ENCODE data around the gene THBS3. TPM values are rescaled to one million over a fixed set of nuclear protein-coding genes. Genes with fewer than 3 reads are reported as not detected.

The THBS3 gene
- total RNA-seq, 2 experiments from 2014 or later, result 11.1 to 28.7 TPM

DNA sequence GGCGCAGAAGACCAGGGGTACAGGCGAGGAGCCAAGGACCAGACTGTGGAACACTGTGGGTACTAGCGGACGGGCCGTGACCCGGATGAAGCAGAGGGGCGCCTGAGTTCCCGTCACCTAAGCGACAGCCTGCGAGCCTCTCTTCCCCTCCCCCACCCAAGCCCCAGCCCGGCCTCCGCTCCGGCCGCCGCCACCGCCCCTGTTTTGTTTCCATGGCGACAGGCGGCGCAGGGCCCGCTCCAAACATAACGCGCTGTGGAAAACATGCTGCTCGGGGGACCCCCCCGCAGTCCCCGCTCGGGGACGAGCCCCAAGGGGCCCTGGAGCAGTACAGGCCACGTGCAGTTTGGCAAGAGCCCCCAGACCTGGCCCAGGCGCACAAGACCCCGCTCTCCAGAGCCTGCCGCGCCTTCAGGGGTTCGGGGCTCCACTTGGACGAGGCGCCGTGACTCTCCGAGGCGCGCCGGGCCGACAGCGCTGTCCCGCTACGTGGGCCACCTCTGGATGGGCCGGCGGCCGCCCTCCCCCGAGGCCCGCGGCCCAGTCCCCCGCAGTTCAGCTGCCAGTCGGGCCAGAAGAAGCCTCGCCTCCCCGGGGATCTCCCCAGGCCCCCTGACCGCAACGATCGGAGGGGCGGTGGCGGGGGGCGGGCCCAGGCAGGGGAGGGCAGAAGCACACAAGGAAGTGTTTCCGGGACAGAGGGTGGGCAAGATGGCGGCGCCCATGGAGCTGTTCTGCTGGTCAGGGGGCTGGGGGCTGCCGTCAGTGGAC lies 1.0 kb upstream of the THBS3 start, which contains the start of gene MTX1:
Gene MTX1 (plus strand): TSS at position 155 of the 771 bp plus-strand sequence. CDS start 110 bp downstream, at position 265.
- TF ChIP-seq, protein P1, sequence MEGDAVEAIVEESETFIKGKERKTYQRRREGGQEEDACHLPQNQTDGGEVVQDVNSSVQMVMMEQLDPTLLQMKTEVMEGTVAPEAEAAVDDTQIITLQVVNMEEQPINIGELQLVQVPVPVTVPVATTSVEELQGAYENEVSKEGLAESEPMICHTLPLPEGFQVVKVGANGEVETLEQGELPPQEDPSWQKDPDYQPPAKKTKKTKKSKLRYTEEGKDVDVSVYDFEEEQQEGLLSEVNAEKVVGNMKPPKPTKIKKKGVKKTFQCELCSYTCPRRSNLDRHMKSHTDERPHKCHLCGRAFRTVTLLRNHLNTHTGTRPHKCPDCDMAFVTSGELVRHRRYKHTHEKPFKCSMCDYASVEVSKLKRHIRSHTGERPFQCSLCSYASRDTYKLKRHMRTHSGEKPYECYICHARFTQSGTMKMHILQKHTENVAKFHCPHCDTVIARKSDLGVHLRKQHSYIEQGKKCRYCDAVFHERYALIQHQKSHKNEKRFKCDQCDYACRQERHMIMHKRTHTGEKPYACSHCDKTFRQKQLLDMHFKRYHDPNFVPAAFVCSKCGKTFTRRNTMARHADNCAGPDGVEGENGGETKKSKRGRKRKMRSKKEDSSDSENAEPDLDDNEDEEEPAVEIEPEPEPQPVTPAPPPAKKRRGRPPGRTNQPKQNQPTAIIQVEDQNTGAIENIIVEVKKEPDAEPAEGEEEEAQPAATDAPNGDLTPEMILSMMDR (conservative IDR thresholded peaks at IDR 0.05; ENCODE audit: low read length), result no peak
- TF ChIP-seq EZH2phosphoT487 (IDR thresholded peaks at IDR 0.05; ENCODE audit: borderline replicate concordance, low read depth, low read length), result no peak
- intact Hi-C loops (cut with micrococcal nuclease; ENCODE audit: unreplicated experiment), result loop anchor here (5.0 kb wide), 2 partner anchors 54 to 99 kb away; partner anchors contain the start of genes FDPS and SCAMP3
- ChIA-PET POLR2A (interaction anchor here (0.6 to 1.1 kb wide), 3 partner anchors 10 to 67 kb away, joined by 8 to 9 read pairs (median 9); no protein-coding TSS in a partner anchor), CTCF (ENCODE audit: unreplicated experiment) (interaction anchor here (0.6 to 2.2 kb wide), 2 partner anchors 16 to 20 kb away, joined by 5 to 9 read pairs; no protein-coding TSS in a partner anchor)
- Histone ChIP-seq H3K9me2 (ENCODE audit: insufficient read depth, low read length) (no peaks in the 10 kb centered on the region), H3K36me3 (ENCODE audit: insufficient read depth, low read length) (no peaks in the 10 kb centered on the region), H3K4me3 (ENCODE audit: low read depth, low read length, poor library complexity, severe bottlenecking) (peak within 1 kb of the TSS; percentile 90), H2AFZ (ENCODE audit: low read length) (peak within 1 kb of the TSS; percentile 64), H3K27ac (ENCODE audit: low read depth, low read length, poor library complexity, severe bottlenecking) (peak within 1 kb of the TSS; percentile 77), H3K4me2 (ENCODE audit: low read length) (peak within 1 kb of the TSS; percentile 90), H4K20me1 (ENCODE audit: insufficient read depth, low read length) (no peaks in the 10 kb centered on the region), H3K9me3 (ENCODE audit: low read length) (no peaks in the 10 kb centered on the region), H3K79me2 (ENCODE audit: insufficient read depth, low read depth, low read length) (no peaks in the 10 kb centered on the region), H3K4me1 (ENCODE audit: insufficient read depth, low read length, poor library complexity, severe bottlenecking) (peaks cover 28% of the 10 kb centered on the region)
- DNase-seq (ENCODE audit: low spot score), result peak; percentile 87
- BruUV-seq (replicated peaks), result no TSS peak

DNA sequence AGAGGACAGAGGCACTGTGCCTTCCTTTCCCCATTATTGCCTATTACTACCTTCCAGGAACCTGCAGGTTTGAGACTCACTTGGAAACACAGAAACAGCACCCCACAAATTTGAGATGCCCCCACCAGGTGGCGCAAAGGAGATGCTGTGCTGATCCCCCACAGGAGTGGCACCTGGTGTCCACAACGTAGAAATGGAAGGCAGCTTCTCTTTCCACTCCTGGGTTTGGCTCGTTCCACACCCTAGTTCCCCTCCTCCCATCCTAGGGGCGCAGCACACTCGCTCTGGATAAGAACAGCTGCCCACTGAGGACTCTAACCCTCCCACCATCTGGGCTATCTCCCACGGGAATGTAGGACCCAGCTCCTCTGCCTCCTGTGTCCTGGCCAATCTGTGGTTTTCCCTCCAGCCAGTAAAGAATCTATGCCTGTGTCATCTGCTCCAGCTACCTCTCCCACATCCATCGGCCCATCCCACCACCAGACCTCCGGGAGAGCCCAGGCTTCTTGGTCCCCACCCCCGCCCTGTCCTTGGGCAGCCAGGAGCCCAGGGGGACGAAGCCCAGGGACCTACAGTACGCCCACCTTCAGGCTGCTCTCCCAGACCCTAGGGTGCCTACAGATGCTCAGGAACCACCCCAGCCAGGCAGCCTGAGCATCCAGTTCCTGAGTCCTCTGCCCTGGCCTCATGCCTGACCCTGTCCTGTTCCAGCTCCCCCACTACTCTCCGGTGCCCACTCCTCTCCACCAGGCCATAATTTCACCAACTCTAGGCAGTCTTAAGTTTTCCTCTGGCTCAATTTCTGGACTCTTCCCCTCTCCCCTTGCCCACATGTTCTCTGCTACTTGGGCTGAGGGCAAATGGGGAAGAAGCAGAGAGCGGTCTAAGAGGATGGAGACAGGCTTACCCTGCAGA lies 549 bp downstream of the THBS3 start:
- no TSS peak for BruUV-seq (replicated peaks)
- DNase-seq (ENCODE audit: low spot score), result peak; percentile 89
- H3K9me3 ChIP-seq (ENCODE audit: low read length), result no peaks in the 10 kb centered on the region
- no peaks in the 10 kb centered on the region for H3K36me3 ChIP-seq (ENCODE audit: insufficient read depth, low read length)
- no peak overlapping the region for H2AFZ ChIP-seq (ENCODE audit: low read length)
- ChIA-PET POLR2A (interaction anchor here (0.5 to 1.8 kb wide), 6 partner anchors 17 to 305 kb away, joined by 3 to 9 read pairs (median 5); no protein-coding TSS in a partner anchor), CTCF (ENCODE audit: unreplicated experiment) (interaction anchor here (1.0 to 2.2 kb wide), 3 partner anchors 14 to 34 kb away, joined by 3 to 9 read pairs (median 3); partner anchors contain the start of gene KRTCAP2)
- H3K9me2 ChIP-seq (ENCODE audit: insufficient read depth, low read length), result no peaks in the 10 kb centered on the region
- peak overlapping the region; percentile 90 for H3K4me3 ChIP-seq (ENCODE audit: low read depth, low read length, poor library complexity, severe bottlenecking)
- peak overlapping the region; percentile 90 for H3K4me2 ChIP-seq (ENCODE audit: low read length)
- H3K27ac ChIP-seq (ENCODE audit: low read depth, low read length, poor library complexity, severe bottlenecking), result peak overlapping the region; percentile 77
- no peaks in the 10 kb centered on the region for H4K20me1 ChIP-seq (ENCODE audit: insufficient read depth, low read length)
- TF ChIP-seq EZH2phosphoT487 (IDR thresholded peaks at IDR 0.05; ENCODE audit: borderline replicate concordance, low read depth, low read length), result no peak
- TF ChIP-seq, protein P1 (conservative IDR thresholded peaks at IDR 0.05; ENCODE audit: low read length), result peak; percentile 94
- peaks cover 28% of the 10 kb centered on the region for H3K4me1 ChIP-seq (ENCODE audit: insufficient read depth, low read length, poor library complexity, severe bottlenecking)
- no peaks in the 10 kb centered on the region for H3K79me2 ChIP-seq (ENCODE audit: insufficient read depth, low read depth, low read length)
- intact Hi-C loops (cut with micrococcal nuclease; ENCODE audit: unreplicated experiment), result loop anchor here (1.0 to 5.0 kb wide), 4 partner anchors 19 to 100 kb away; partner anchors contain the start of genes FDPS and SCAMP3
